Lung (tissue), 12 donors: ENCODE data around the gene CHRDL2. TPM values are rescaled to one million over a fixed set of nuclear protein-coding genes. Genes with fewer than 3 reads are reported as not detected.

Source experiments
- ATAC-seq: fragments of 200-7000 bp; cut with Tn5 transposase; one replicate; pipeline ENCODE4 v1.9.1; 2020; ENCODE audit warnings: moderate number of reproducible peaks; ENCODE audit not compliant: insufficient read depth, low FRiP score
- DNase-seq, 3 donors: peaks; one replicate each; pipeline ENCODE4 v3.0.0-alpha.2; 2013 to 2017
- H3K27ac ChIP-seq, 2 donors: one replicate each; pipeline ENCODE4 v1.5.1; 2013; ENCODE audit warnings: mild to moderate bottlenecking in 2 of 2, moderate library complexity in 2 of 2, control low read depth in 1 of 2, inconsistent platforms in 1 of 2, low read depth in 1 of 2, low read length in 1 of 2
- H3K27me3 ChIP-seq, 3 donors: one replicate each; pipeline ENCODE4 v1.5.1; 2013; ENCODE audit warnings: low read length in 2 of 3; ENCODE audit not compliant: control insufficient read depth in 3 of 3, insufficient read depth in 3 of 3
- H3K36me3 ChIP-seq, 4 donors: one replicate each; pipeline ENCODE4 v1.5.1; 2013; ENCODE audit warnings: low read length in 4 of 4, mild to moderate bottlenecking in 1 of 4, moderate library complexity in 1 of 4; ENCODE audit not compliant: control insufficient read depth in 4 of 4, insufficient read depth in 4 of 4
- H3K4me1 ChIP-seq, 5 donors: one replicate each; pipeline ENCODE4 v1.5.1; 2013; ENCODE audit warnings: low read length in 5 of 5, mild to moderate bottlenecking in 2 of 5, moderate library complexity in 1 of 5; ENCODE audit not compliant: control insufficient read depth in 5 of 5, insufficient read depth in 5 of 5
- H3K4me3 ChIP-seq: one replicate; pipeline ENCODE4 v1.5.1; 2013; ENCODE audit warnings: mild to moderate bottlenecking, control low read depth, moderate library complexity
- H3K9ac ChIP-seq, 2 donors: one replicate each; pipeline ENCODE4 v1.5.1; 2013; ENCODE audit warnings: low read length in 2 of 2, control low read depth in 1 of 2; ENCODE audit not compliant: insufficient read depth in 1 of 2
- H3K9me3 ChIP-seq, 4 donors: one replicate each; pipeline ENCODE4 v1.5.1; 2013; ENCODE audit warnings: low read length in 3 of 4, mild to moderate bottlenecking in 1 of 4, moderate library complexity in 1 of 4; ENCODE audit not compliant: control insufficient read depth in 4 of 4, insufficient read depth in 3 of 4
- CTCF ChIP-seq: IDR thresholded peaks from 2 replicates; pipeline ENCODE4 v1.5.1; 2012; ENCODE audit warnings: mild to moderate bottlenecking; ENCODE audit errors: control extremely low read depth, extremely low read depth
- WGBS, 2 donors: extraction: QIAGEN DNeasy Blood & Tissue Kit; methylation state at CpG; one replicate each; pipeline ENCODE4 v1.1.7; 2013; 5-methylcytosine and 5-hydroxymethylcytosine counted together
- polyA plus RNA-seq, 2 donors: library from polyadenylated mRNA; stranded (reverse); fragments of 200-250 nt; gene quantifications; one replicate each; pipeline ENCODE4 v1.2.1, GENCODE V29; 2013
- total RNA-seq, 2 donors: library from RNA; depleted of rRNA in 1 of 2; stranded (reverse); fragments of >200 nt in 1 of 2; gene quantifications; one replicate each; pipeline ENCODE4 v1.2.1, GENCODE V29; 2014 to 2021
- donor health status: control.
- donor health status: control.
- donor health status: Bipolar disorder and iron deficiency.
- donor health status: healthy.
- donor health status: DM: yes; HTN: yes; CAD: no.

The CHRDL2 gene
- total and polyA plus RNA-seq, 4 donors = 1.7 to 5.9 (median 4.8) TPM

GRCh38 chr11:74695705-74696280 lies 35.4 kb downstream of the CHRDL2 start:
- Histone ChIP-seq H3K4me1 (peaks cover 0 to 15% (median 0%) of the 10 kb centered on the region in 5 donors), H3K9ac (no peak overlapping the region), H3K27ac (no peak overlapping the region), H3K4me3 (no peak overlapping the region), H3K36me3 (no peaks in the 10 kb centered on the region), H3K9me3 (no peaks in the 10 kb centered on the region), H3K27me3 (peaks cover 0 to 3% (median 0%) of the 10 kb centered on the region in 3 donors)
- ATAC-seq (no peak), DNase-seq (no peak)
- WGBS, 2 donors = 90 to 93% methylated on average over 11 of the region's 11 CpGs
- no peak for TF ChIP-seq CTCF

- WGBS, 2 donors = 81 to 87% methylated on average over 10 of the region's 10 CpGs
- H3K27me3 ChIP-seq = peaks cover 0 to 3% (median 0%) of the 10 kb centered on the region in 3 donors
- no peak for TF ChIP-seq CTCF
- H3K9ac ChIP-seq = no peak overlapping the region
- no peak overlapping the region for H3K27ac ChIP-seq
- H3K9me3 ChIP-seq = no peaks in the 10 kb centered on the region
- ATAC-seq = no peak
- no peaks in the 10 kb centered on the region for H3K36me3 ChIP-seq
- DNase-seq = peak in 1 of 3 donors; percentile 15
- no peak overlapping the region for H3K4me3 ChIP-seq
- H3K4me1 ChIP-seq = peaks cover 0 to 15% (median 0%) of the 10 kb centered on the region in 5 donors
Observed at GRCh38 chr11:74694136-74694930, 36.9 kb downstream of the CHRDL2 start.

- no peaks in the 10 kb centered on the region for H3K9me3 ChIP-seq
- 85 to 91% methylated on average over 5 of the region's 5 CpGs for WGBS, 2 donors
- no peak overlapping the region for H3K27ac ChIP-seq
- H3K9ac ChIP-seq = no peak overlapping the region
- no peak for TF ChIP-seq CTCF
- H3K27me3 ChIP-seq = peaks cover 0 to 3% (median 0%) of the 10 kb centered on the region in 3 donors
- H3K4me1 ChIP-seq = peaks cover 0 to 12% (median 0%) of the 10 kb centered on the region in 5 donors
- ATAC-seq (no peak), DNase-seq (no peak)
- no peaks in the 10 kb centered on the region for H3K36me3 ChIP-seq
- no peak overlapping the region for H3K4me3 ChIP-seq
Observed at GRCh38 chr11:74693531-74693930, 37.7 kb downstream of the CHRDL2 start.
